SH-SY5Y (cell line): ENCODE data around the gene KIAA0753.

Experiments used
- GATA2 ChIP-seq: IDR thresholded peaks from 2 replicates; pipeline ENCODE4 v1.6.1; 2011; ENCODE audit warnings: mild to moderate bottlenecking, low read depth, low read length
- GATA3 ChIP-seq: IDR thresholded peaks from 2 replicates; pipeline ENCODE4 v1.6.1; 2011; ENCODE audit warnings: low read depth, mild to moderate bottlenecking, low read length, moderate library complexity

KIAA0753 gene

DNA sequence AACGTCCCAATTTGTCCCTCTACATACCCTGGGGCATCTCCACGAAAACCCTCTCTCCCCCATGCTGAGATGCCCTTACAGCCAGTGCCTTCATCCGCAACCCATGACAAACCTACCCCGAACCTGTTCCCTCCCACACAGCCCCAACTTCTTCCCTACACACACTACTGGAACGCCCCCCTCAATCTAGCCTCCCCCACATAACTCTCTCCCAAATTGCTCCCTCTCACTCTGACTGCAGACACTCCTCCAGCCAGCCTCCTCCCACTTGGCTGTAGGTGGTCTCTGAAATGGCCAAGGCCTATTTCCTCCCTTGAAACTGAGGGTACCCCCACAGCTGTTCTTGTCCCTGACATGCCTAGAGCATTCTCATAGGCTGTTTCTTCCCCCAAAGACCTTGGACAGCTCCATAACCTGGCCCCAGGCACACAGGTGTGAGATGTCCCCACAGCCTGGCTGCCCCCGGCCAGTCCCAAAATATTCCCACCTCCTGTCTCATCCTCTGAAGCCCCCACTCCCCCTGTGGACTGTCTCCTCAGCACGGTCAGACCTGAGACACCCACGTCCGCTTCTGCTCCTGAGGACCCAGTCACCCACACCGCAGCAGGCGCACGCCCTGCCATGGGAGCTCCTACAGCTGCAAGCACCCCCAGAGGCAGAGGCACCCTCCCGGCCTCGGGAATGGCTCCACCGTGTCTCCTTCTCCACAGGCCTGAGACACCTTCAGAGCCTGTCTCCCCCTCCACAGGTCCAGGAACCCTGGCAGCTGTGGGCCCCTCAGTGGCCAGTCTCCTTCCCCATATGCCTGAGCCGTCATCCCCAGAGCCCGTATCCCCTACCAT lies 3.7 kb downstream of the KIAA0753 start:
- TF ChIP-seq GATA2: no peak
- no peak for TF ChIP-seq GATA3

DNA sequence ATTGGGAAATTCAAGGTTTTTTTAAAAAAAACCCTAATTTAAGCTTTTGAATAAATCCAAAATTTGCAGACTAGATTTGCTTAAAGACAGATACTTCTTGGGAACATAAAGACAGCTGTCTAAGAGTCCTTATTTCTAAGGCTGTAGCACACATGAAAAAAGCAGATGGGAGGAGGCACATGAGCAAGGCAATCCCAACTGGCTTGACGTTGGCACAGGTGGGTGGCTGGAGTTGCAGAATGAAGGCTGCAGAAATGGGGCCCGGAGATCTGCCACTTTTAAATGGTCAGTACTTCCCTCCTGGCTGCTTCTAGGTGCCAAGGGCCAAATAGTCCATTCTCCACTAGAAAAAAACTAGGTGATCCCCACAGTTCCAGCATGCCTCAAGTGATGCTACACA lies 4.4 kb downstream of the KIAA0753 start:
- TF ChIP-seq GATA2 (no peak), GATA3 (no peak)

GRCh38 chr17:6633263-6633662 lies 7.2 kb downstream of the KIAA0753 start:
- TF ChIP-seq GATA3: no peak
- TF ChIP-seq GATA2: no peak

- TF ChIP-seq GATA3 (no peak), GATA2 (no peak)
Observed at GRCh38 chr17:6632530-6632929, 8.0 kb downstream of the KIAA0753 start.

GRCh38 chr17:6630390-6630789 lies 10.1 kb downstream of the KIAA0753 start:
- TF ChIP-seq GATA2 (no peak), GATA3 (no peak)

DNA sequence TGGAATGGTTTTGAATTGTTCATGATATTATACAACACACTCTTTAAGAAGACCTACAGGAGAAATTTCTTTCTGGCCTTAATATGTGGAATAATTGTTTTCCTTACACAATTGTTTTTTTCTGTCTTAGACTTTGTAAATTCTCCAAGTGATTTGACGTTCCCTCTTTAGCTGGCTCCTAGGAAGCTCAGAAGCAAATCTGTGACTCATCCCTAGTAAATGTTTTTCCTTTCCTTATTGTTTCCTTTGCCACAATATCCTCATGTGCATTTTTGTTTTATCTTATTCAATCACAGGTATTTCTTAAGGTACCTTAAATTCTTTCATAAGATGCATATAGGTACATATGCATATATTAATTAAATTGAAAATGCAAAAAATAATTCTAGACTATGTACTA lies 13.5 kb downstream of the KIAA0753 start:
- TF ChIP-seq GATA3 (no peak), GATA2 (no peak)

DNA sequence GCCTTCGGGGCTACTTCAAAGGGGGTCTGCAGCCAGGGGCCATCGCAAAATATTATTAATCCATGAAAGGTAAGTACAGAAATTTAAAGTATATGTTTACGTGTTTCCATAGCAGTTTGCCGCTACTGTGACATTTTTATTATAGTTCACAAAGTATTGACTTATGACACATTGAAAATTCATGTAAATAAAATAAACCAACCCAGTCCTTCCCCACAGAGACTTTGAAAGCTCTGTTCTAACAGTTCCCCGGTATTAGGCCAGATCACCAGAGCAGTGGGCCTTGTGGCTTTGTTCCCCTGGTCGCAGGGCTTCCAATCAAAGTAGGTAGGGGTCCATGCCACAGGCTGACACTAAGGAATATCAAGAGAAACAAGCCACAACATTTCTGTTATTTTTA lies 13.9 kb downstream of the KIAA0753 start:
- no peak for TF ChIP-seq GATA2
- no peak for TF ChIP-seq GATA3

DNA sequence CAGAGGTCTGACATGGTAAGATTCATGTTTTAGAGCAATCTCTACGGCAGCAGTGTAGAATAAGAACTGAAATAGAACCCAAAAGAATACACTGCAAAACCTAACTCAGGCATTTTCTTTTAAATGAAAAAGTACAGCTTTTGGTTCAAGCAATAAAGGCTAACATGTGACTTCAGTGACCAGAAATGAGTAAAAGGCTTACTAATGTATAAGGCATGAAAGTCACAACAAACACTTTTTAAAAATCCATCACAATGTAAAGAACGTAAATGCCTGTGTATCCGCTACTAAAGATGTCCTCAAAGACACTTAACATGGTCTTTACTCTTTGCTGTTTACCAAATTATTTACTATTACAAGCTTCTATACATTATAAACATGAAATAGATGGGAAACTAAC lies 16.6 kb downstream of the KIAA0753 start:
- TF ChIP-seq GATA2 (no peak), GATA3 (no peak)

DNA sequence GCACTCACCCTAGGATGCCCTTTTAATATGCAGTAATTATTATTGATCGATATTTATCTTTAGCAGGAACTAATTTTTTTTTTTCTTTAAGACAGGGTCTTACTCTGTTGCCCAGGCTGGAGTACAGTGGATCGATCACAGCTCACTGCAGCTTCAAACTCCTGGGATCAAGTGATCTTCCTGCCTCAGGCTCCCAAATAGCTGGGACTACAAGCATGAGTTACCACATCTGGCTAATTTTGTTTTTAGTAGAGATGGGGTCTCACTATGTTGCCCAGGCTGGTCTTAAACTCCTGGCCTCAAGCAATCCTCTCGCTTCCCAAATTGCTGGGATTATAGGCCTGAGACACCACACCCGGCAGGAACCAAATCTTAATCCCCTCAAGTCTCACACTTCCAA lies 29.3 kb downstream of the KIAA0753 start:
- no peak for TF ChIP-seq GATA2
- no peak for TF ChIP-seq GATA3

DNA sequence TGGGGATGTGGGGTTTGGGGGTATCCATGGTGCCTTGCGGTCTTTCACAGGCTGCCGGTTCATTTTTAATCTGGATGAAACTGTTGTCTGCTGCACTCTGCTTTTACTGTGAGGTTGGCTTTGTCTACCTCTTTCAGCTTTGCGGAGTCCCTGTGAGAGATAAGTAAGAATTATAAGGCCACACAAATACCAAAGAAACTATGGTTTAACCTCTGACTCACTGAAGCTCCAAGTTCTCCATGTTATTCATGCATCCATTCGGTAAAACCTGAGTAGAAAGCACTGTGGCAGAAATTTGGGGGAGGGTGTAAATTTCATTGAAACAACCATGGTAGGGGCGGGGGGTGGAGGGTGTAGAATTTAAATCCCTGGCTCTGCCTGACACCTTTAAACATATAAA lies 30.5 kb downstream of the KIAA0753 start:
- TF ChIP-seq GATA3 (no peak), GATA2 (no peak)

- TF ChIP-seq GATA3: no peak
- no peak for TF ChIP-seq GATA2
Observed at GRCh38 chr17:6608321-6608720, 32.2 kb downstream of the KIAA0753 start.

GRCh38 chr17:6605142-6605541 lies 35.4 kb downstream of the KIAA0753 start:
- TF ChIP-seq GATA3: no peak
- TF ChIP-seq GATA2: no peak

DNA sequence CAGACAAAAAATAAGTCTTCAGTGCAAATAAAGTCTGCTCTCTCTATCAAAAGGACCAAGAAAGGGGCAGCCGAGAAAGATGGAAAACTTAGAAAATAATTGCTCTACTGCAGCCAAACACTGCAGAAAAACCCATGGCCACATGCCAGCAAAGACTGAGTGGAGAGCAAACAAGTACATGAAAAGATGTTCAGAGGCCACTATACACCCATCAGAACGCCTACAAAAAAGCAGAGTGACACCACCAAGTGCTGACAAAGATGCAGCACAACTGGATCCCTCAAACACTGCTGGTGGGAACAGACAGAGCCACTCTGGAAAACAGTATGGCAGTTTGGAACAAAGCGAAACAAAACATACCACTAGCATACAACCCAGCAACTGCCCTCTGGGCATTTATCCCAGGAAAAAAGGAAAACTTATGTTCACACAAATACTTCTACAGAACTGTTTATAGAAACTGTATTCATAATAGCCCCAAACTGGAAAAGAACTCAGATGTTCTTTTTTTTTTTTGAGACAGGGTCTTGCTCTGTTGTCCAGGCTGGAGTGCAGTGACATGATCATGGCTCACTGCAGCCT lies 36.7 kb downstream of the KIAA0753 start:
- TF ChIP-seq GATA2 (no peak), GATA3 (no peak)

DNA sequence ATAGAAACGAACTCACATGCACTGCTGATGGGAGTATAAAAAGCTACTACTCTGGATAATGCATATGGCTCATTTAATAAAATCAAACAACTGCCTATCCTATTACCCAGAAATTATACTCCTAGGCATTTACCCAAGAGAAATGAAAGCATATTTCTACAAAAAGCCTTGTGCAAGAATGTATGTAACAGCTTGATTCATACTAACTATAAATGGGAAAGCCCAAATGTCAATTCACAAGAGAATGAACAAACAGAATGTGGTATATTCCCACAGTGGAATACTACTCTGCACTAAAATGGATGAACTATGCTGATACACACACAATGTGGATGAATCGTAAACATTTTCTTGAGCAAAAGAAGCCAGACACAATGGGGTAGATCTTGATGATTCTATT lies 38.4 kb downstream of the KIAA0753 start:
- no peak for TF ChIP-seq GATA3

GRCh38 chr17:6599364-6599763 lies 41.1 kb downstream of the KIAA0753 start:
- TF ChIP-seq GATA2 (no peak), GATA3 (no peak)
